ENCODE measurements around the gene CTNNA1. TPM values are rescaled to one million over a fixed set of nuclear protein-coding genes. Genes with fewer than 3 reads are reported as not detected.

CTNNA1 gene
- total and polyA plus RNA-seq, 2 of the 8 experiments (the other 6 are each of a cell fraction or from before 2014, with no cell fraction given) = 115 to 349 TPM

DNA sequence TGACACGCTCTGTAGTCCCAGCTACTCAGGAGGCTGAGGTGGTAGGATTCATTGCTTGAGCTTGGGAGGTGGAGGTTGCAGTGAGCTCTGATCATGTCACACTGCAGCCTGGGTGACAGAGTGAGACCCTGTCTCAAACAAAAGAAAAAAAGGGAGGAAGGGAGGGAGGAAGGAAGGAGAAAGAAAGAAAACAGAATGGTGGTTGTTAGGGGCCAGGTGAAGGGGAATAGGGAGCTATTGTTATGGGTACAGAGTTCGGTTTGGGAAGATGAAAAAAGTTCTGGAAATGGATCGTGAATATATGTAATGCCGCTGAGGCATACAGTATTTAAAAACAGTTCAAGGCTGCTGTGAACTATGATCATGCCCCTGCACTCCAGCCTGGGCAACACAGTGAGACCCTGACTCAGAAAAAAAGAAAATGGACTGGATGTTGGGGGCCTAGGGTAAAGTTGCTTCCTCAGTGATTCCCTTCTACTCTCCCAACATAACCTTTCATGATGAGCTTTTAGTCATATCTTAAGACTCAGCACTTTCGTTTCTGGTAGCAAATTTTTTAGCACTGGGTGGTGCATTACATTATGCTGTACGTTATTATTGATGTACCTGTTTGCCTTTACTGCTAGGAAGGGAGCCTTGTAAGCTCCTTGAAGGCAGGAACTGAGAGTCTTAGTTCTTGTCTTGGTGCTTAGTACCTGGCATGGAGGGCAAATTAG, 4.0 kb downstream of the CTNNA1 start:
- Histone ChIP-seq H2BK5ac (ENCODE audit: low read depth, low read length) (no peak overlapping the region), H3K36me3 (ENCODE audit: control insufficient read depth in 2 of 4, insufficient read depth in 4 of 4, low read length in 3 of 4) (peaks cover 0 to 37% (median 13%) of the 10 kb centered on the region in 4 experiments; a peak in 4 of 8 replicates), H3K14ac (ENCODE audit: insufficient read length) (no peak overlapping the region), H2AK5ac (ENCODE audit: low read depth, low read length) (no peak overlapping the region), H3K4me2 (ENCODE audit: insufficient read depth in 1 of 2, low read depth in 2 of 2, low read length in 2 of 2) (no peak overlapping the region), H3K4me3 (ENCODE audit: extremely low read depth in 1 of 4, insufficient read depth in 2 of 4, low read depth in 3 of 4, low read length in 4 of 4) (no peak overlapping the region), H4K5ac (ENCODE audit: insufficient read length, low read depth, low read length) (no peak overlapping the region), H2BK20ac (ENCODE audit: low read length) (no peak overlapping the region), H3K56ac (replicated peaks; ENCODE audit: insufficient read length, low read depth, low read length) (no peak overlapping the region), H2BK12ac (ENCODE audit: low read depth, low read length) (no peak overlapping the region), H3K27me3 (replicated peaks in 1 of 4; ENCODE audit: control insufficient read depth in 3 of 4, extremely low read depth in 1 of 4, insufficient read depth in 3 of 4, low read length in 3 of 4) (no peaks in the 10 kb centered on the region), H4K91ac (replicated peaks; ENCODE audit: insufficient read length, low read length) (no peak overlapping the region), H3K23ac (ENCODE audit: insufficient read length) (no peak overlapping the region), H3K4ac (replicated peaks; ENCODE audit: insufficient read length, low read depth, low read length) (no peak overlapping the region), H3K23me2 (ENCODE audit: low read depth, low read length) (peaks cover 11% of the 10 kb centered on the region; the same call in 1 of the 2 replicates), H3K9me3 (ENCODE audit: insufficient read depth in 2 of 2, low read depth in 1 of 2, low read length in 1 of 2) (peaks cover 8 to 10% of the 10 kb centered on the region in 2 experiments; a peak in 3 of 4 replicates), H3K18ac (ENCODE audit: extremely low read depth, low read length) (no peak overlapping the region), H2AFZ (ENCODE audit: low read length) (no peak overlapping the region), H3K4me1 (replicated peaks in 1 of 4; ENCODE audit: control insufficient read depth in 3 of 4, insufficient read depth in 4 of 4, low read length in 3 of 4) (peaks cover 0 to 9% (median 8%) of the 10 kb centered on the region in 4 experiments; a peak in 5 of 7 replicates), H3K79me1 (ENCODE audit: low read depth, low read length) (peaks cover 8% of the 10 kb centered on the region; the same call in 1 of the 2 replicates), H4K8ac (ENCODE audit: extremely low read depth, insufficient read depth, low read length) (no peak overlapping the region), H3K27ac (ENCODE audit: low read depth, low read length) (no peak overlapping the region), H3K9ac (replicated peaks in 1 of 4; ENCODE audit: extremely low read depth in 1 of 4, low read depth in 3 of 4, low read length in 3 of 4) (no peak overlapping the region), H2BK120ac (replicated peaks; ENCODE audit: low read depth, low read length) (no peak overlapping the region), H2BK15ac (ENCODE audit: low read length) (no peak overlapping the region), H4K20me1 (replicated peaks in 1 of 2; ENCODE audit: control insufficient read depth in 1 of 2, insufficient read depth in 2 of 2, low read length in 2 of 2) (peaks cover 9 to 24% of the 10 kb centered on the region in 2 experiments), H3K79me2 (ENCODE audit: control insufficient read depth in 1 of 2, insufficient read depth in 2 of 2, low read length in 2 of 2) (peaks cover 51 to 82% of the 10 kb centered on the region in 2 experiments)
- FAIRE-seq = no peak
- CTCF ChIA-PET (ENCODE audit: partially characterized antibody) = interaction anchor here (1.0 to 1.7 kb wide), 5 partner anchors 10 to 178 kb away, joined by 3 to 6 read pairs (median 5); no protein-coding TSS in a partner anchor
- DNase-seq (ENCODE audit: low read depth in 1 of 2, low spot score in 2 of 2) = no peak
- 88% methylated on average over 6 of the region's 6 CpGs; no CpG with 5 or more reads in 1 of the 2 experiments for WGBS, 2 experiments (ENCODE audit: extremely low coverage in 1 of 2, insufficient coverage in 1 of 2, insufficient read length in 1 of 2, insufficient replicate concordance in 2 of 2, low coverage in 1 of 2, low lambda C conversion rate in 2 of 2, missing lambda C conversion rate in 1 of 2)
- POLR2A ChIA-PET (ENCODE audit: partially characterized antibody) = interaction anchor here (0.7 to 2.5 kb wide), 14 partner anchors 9 to 146 kb away, joined by 3 to 13 read pairs (median 4); no protein-coding TSS in a partner anchor
- TF ChIP-seq EP300 (IDR thresholded peaks at IDR 0.05; ENCODE audit: borderline replicate concordance in 1 of 2, low read depth in 2 of 2, low read length in 2 of 2) = no peak
- TF ChIP-seq CHD2 (IDR thresholded peaks at IDR 0.05; ENCODE audit: low read length) = no peak
- TF ChIP-seq POLR2A (IDR thresholded peaks at IDR 0.05; ENCODE audit: control extremely low read depth in 1 of 2, low read depth in 2 of 2, low read length in 2 of 2) = peak in 1 of 2 experiments; percentile 19; a peak in 1 of 3 replicates
